ENCODE measurements around the gene NUP62.

The NUP62 gene

GRCh38 chr19:49952906-49953305, 23.6 kb upstream of the NUP62 start:
- no peak overlapping the region for H2BK15ac ChIP-seq (ENCODE audit: low read depth, poor library complexity, severe bottlenecking)
- no peak overlapping the region for H2BK120ac ChIP-seq (ENCODE audit: low read depth, low read length)
- H3K27me3 ChIP-seq (ENCODE audit: control insufficient read depth in 1 of 2, insufficient read depth in 1 of 2, low read length in 2 of 2), result peaks cover 22 to 82% of the 10 kb centered on the region in 2 experiments
- no peak overlapping the region for H3K23ac ChIP-seq (ENCODE audit: low read length in 2 of 2)
- H3K18ac ChIP-seq (ENCODE audit: low read depth in 1 of 2, low read length in 2 of 2), result no peak overlapping the region
- no peak overlapping the region for H3K4ac ChIP-seq (ENCODE audit: low read depth in 1 of 2, low read length in 2 of 2)
- no peak overlapping the region for H2BK12ac ChIP-seq (ENCODE audit: low read length in 2 of 2)
- H2AFZ ChIP-seq (ENCODE audit: low read depth, low read length), result no peak overlapping the region
- H3K9ac ChIP-seq (ENCODE audit: low read length), result no peak overlapping the region
- WGBS, result 91% methylated on average over 13 of the region's 13 CpGs
- H3K4me3 ChIP-seq (ENCODE audit: insufficient read depth in 1 of 2, low read depth in 1 of 2, low read length in 2 of 2), result no peak overlapping the region
- DNase-seq, result no peak
- no peaks in the 10 kb centered on the region for H3K9me3 ChIP-seq (ENCODE audit: control insufficient read depth, low read length)
- no peak overlapping the region for H3K27ac ChIP-seq (ENCODE audit: low read length, poor library complexity, severe bottlenecking)
- no peak overlapping the region for H3K4me2 ChIP-seq (ENCODE audit: low read length, poor library complexity, severe bottlenecking)
- no peak overlapping the region for H4K8ac ChIP-seq (ENCODE audit: low read length)
- no peak overlapping the region for H3K14ac ChIP-seq (ENCODE audit: low read length in 2 of 2)
- no peak overlapping the region for H4K91ac ChIP-seq (ENCODE audit: low read length)
- no peak overlapping the region for H2AK5ac ChIP-seq (ENCODE audit: low read length, severe bottlenecking)
- no peak overlapping the region for H2BK5ac ChIP-seq (ENCODE audit: low read depth, low read length, poor library complexity, severe bottlenecking)
- H3K79me1 ChIP-seq (replicated peaks; ENCODE audit: low read length, poor library complexity, severe bottlenecking), result no peaks in the 10 kb centered on the region
- no peaks in the 10 kb centered on the region for H3K4me1 ChIP-seq (ENCODE audit: control insufficient read depth, insufficient read depth, low read depth, low read length)
- no peaks in the 10 kb centered on the region for H3K36me3 ChIP-seq (ENCODE audit: control insufficient read depth in 1 of 2, insufficient read depth in 2 of 2, low read depth in 1 of 2, low read length in 2 of 2)

GRCh38 chr19:49952479-49952836, 23.2 kb upstream of the NUP62 start:
- Histone ChIP-seq H3K14ac (ENCODE audit: low read length in 2 of 2) (no peak overlapping the region), H3K36me3 (ENCODE audit: control insufficient read depth in 1 of 2, insufficient read depth in 2 of 2, low read depth in 1 of 2, low read length in 2 of 2) (no peaks in the 10 kb centered on the region), H4K8ac (ENCODE audit: low read length) (no peak overlapping the region), H3K4me3 (ENCODE audit: insufficient read depth in 1 of 2, low read depth in 1 of 2, low read length in 2 of 2) (no peak overlapping the region), H2AFZ (ENCODE audit: low read depth, low read length) (no peak overlapping the region), H2BK5ac (ENCODE audit: low read depth, low read length, poor library complexity, severe bottlenecking) (no peak overlapping the region), H3K27me3 (ENCODE audit: control insufficient read depth in 1 of 2, insufficient read depth in 1 of 2, low read length in 2 of 2) (peaks cover 22 to 85% of the 10 kb centered on the region in 2 experiments), H3K18ac (ENCODE audit: low read depth in 1 of 2, low read length in 2 of 2) (no peak overlapping the region), H2BK15ac (ENCODE audit: low read depth, poor library complexity, severe bottlenecking) (no peak overlapping the region), H3K4me2 (ENCODE audit: low read length, poor library complexity, severe bottlenecking) (no peak overlapping the region), H3K9ac (ENCODE audit: low read length) (no peak overlapping the region), H2AK5ac (ENCODE audit: low read length, severe bottlenecking) (no peak overlapping the region), H3K79me1 (replicated peaks; ENCODE audit: low read length, poor library complexity, severe bottlenecking) (no peaks in the 10 kb centered on the region), H2BK12ac (ENCODE audit: low read length in 2 of 2) (no peak overlapping the region), H3K23ac (ENCODE audit: low read length in 2 of 2) (no peak overlapping the region), H4K91ac (ENCODE audit: low read length) (no peak overlapping the region), H2BK120ac (ENCODE audit: low read depth, low read length) (no peak overlapping the region), H3K4ac (ENCODE audit: low read depth in 1 of 2, low read length in 2 of 2) (no peak overlapping the region), H3K4me1 (ENCODE audit: control insufficient read depth, insufficient read depth, low read depth, low read length) (no peaks in the 10 kb centered on the region), H3K27ac (ENCODE audit: low read length, poor library complexity, severe bottlenecking) (no peak overlapping the region), H3K9me3 (ENCODE audit: control insufficient read depth, low read length) (no peaks in the 10 kb centered on the region)
- DNase-seq, result no peak

- H4K8ac ChIP-seq (ENCODE audit: low read length), result no peak overlapping the region
- no peaks in the 10 kb centered on the region for H3K9me3 ChIP-seq (ENCODE audit: control insufficient read depth, low read length)
- H3K79me1 ChIP-seq (replicated peaks; ENCODE audit: low read length, poor library complexity, severe bottlenecking), result no peaks in the 10 kb centered on the region
Observed at GRCh38 chr19:49951806-49952478, 22.6 kb upstream of the NUP62 start.

GRCh38 chr19:49950956-49951526, 21.7 kb upstream of the NUP62 start:
- peaks cover 22 to 83% of the 10 kb centered on the region in 2 experiments for H3K27me3 ChIP-seq (ENCODE audit: control insufficient read depth in 1 of 2, insufficient read depth in 1 of 2, low read length in 2 of 2)

More at GRCh38 chr19:49951806-49952478, 22.6 kb upstream of the NUP62 start:
- 89% methylated on average over 9 of the region's 9 CpGs for WGBS
- Histone ChIP-seq H2BK120ac (ENCODE audit: low read depth, low read length) (no peak overlapping the region), H4K91ac (ENCODE audit: low read length) (no peak overlapping the region), H2BK12ac (ENCODE audit: low read length in 2 of 2) (no peak overlapping the region), H2BK5ac (ENCODE audit: low read depth, low read length, poor library complexity, severe bottlenecking) (no peak overlapping the region), H3K14ac (ENCODE audit: low read length in 2 of 2) (no peak overlapping the region), H2AK5ac (ENCODE audit: low read length, severe bottlenecking) (no peak overlapping the region), H2AFZ (ENCODE audit: low read depth, low read length) (no peak overlapping the region), H3K4me3 (ENCODE audit: insufficient read depth in 1 of 2, low read depth in 1 of 2, low read length in 2 of 2) (no peak overlapping the region), H3K27me3 (ENCODE audit: control insufficient read depth in 1 of 2, insufficient read depth in 1 of 2, low read length in 2 of 2) (peaks cover 22 to 85% of the 10 kb centered on the region in 2 experiments), H3K4me1 (ENCODE audit: control insufficient read depth, insufficient read depth, low read depth, low read length) (no peaks in the 10 kb centered on the region), H3K23ac (ENCODE audit: low read length in 2 of 2) (no peak overlapping the region), H3K9ac (ENCODE audit: low read length) (no peak overlapping the region), H2BK15ac (ENCODE audit: low read depth, poor library complexity, severe bottlenecking) (no peak overlapping the region), H3K4ac (ENCODE audit: low read depth in 1 of 2, low read length in 2 of 2) (no peak overlapping the region), H3K27ac (ENCODE audit: low read length, poor library complexity, severe bottlenecking) (no peak overlapping the region), H3K4me2 (ENCODE audit: low read length, poor library complexity, severe bottlenecking) (no peak overlapping the region), H3K18ac (ENCODE audit: low read depth in 1 of 2, low read length in 2 of 2) (no peak overlapping the region), H3K36me3 (ENCODE audit: control insufficient read depth in 1 of 2, insufficient read depth in 2 of 2, low read depth in 1 of 2, low read length in 2 of 2) (no peaks in the 10 kb centered on the region)
- DNase-seq, result no peak

More at GRCh38 chr19:49950956-49951526, 21.7 kb upstream of the NUP62 start:
- Histone ChIP-seq H2BK5ac (ENCODE audit: low read depth, low read length, poor library complexity, severe bottlenecking) (no peak overlapping the region), H3K18ac (ENCODE audit: low read depth in 1 of 2, low read length in 2 of 2) (no peak overlapping the region), H3K4me1 (ENCODE audit: control insufficient read depth, insufficient read depth, low read depth, low read length) (no peaks in the 10 kb centered on the region), H3K4me3 (ENCODE audit: insufficient read depth in 1 of 2, low read depth in 1 of 2, low read length in 2 of 2) (no peak overlapping the region), H3K4me2 (ENCODE audit: low read length, poor library complexity, severe bottlenecking) (no peak overlapping the region), H3K27ac (ENCODE audit: low read length, poor library complexity, severe bottlenecking) (no peak overlapping the region), H2AFZ (ENCODE audit: low read depth, low read length) (no peak overlapping the region), H4K8ac (ENCODE audit: low read length) (no peak overlapping the region), H3K14ac (ENCODE audit: low read length in 2 of 2) (no peak overlapping the region), H3K9ac (ENCODE audit: low read length) (no peak overlapping the region), H2BK15ac (ENCODE audit: low read depth, poor library complexity, severe bottlenecking) (no peak overlapping the region), H3K79me1 (replicated peaks; ENCODE audit: low read length, poor library complexity, severe bottlenecking) (no peaks in the 10 kb centered on the region), H2AK5ac (ENCODE audit: low read length, severe bottlenecking) (no peak overlapping the region), H2BK12ac (ENCODE audit: low read length in 2 of 2) (no peak overlapping the region), H2BK120ac (ENCODE audit: low read depth, low read length) (no peak overlapping the region), H3K4ac (ENCODE audit: low read depth in 1 of 2, low read length in 2 of 2) (no peak overlapping the region), H3K36me3 (ENCODE audit: control insufficient read depth in 1 of 2, insufficient read depth in 2 of 2, low read depth in 1 of 2, low read length in 2 of 2) (no peaks in the 10 kb centered on the region), H3K23ac (ENCODE audit: low read length in 2 of 2) (no peak overlapping the region), H4K91ac (ENCODE audit: low read length) (no peak overlapping the region), H3K9me3 (ENCODE audit: control insufficient read depth, low read length) (no peaks in the 10 kb centered on the region)
- no peak for DNase-seq
- WGBS, result 80% methylated on average over 13 of the region's 13 CpGs

Measured in mesenchymal stem cell (in vitro differentiated cells and primary cell).